AG09309 (cell line): ENCODE measurements around the gene MXD4.

Source experiments
- DNase-seq: peaks from one replicate; pipeline ENCODE4 v3.0.0-alpha.2; 2010; ENCODE audit warnings: low read depth
- H3K4me3 ChIP-seq: 2 replicates; pipeline ENCODE4 v1.5.1; 2011; ENCODE audit warnings: mild to moderate bottlenecking, low read depth, low read length, moderate library complexity; ENCODE audit not compliant: control insufficient read depth
- CTCF ChIP-seq: IDR thresholded peaks from 2 replicates; pipeline ENCODE4 v1.5.1; 2011; ENCODE audit warnings: mild to moderate bottlenecking, low read depth, low read length, inconsistent platforms; ENCODE audit not compliant: insufficient read depth, control insufficient read depth; ENCODE audit errors: missing control alignments

The MXD4 gene

GRCh38 chr4:2303121-2303685 lies 41.3 kb upstream of the MXD4 start:
- no peak for DNase-seq
- no peak overlapping the region for H3K4me3 ChIP-seq
- no peak for TF ChIP-seq CTCF

- TF ChIP-seq CTCF, result no peak
- H3K4me3 ChIP-seq, result no peak overlapping the region
- DNase-seq, result no peak
These were observed 40.6 kb upstream of the MXD4 start for GRCh38 chr4:2302387-2303119.

GRCh38 chr4:2301806-2302205 lies 39.9 kb upstream of the MXD4 start:
- TF ChIP-seq CTCF, result no peak
- DNase-seq, result no peak
- H3K4me3 ChIP-seq, result no peak overlapping the region

- no peak overlapping the region for H3K4me3 ChIP-seq
- TF ChIP-seq CTCF, result no peak
- DNase-seq, result no peak
These were observed 39.3 kb upstream of the MXD4 start for GRCh38 chr4:2301225-2301642.

GRCh38 chr4:2300431-2301224 lies 38.7 kb upstream of the MXD4 start:
- H3K4me3 ChIP-seq, result no peak overlapping the region
- TF ChIP-seq CTCF, result no peak
- no peak for DNase-seq

GRCh38 chr4:2299794-2300193 lies 37.9 kb upstream of the MXD4 start:
- TF ChIP-seq CTCF, result no peak
- no peak overlapping the region for H3K4me3 ChIP-seq
- no peak for DNase-seq
